GM21619 (cell line): ENCODE measurements around the gene HDHD2.

ENCODE experiments used
- ATAC-seq: cut with Tn5 transposase; IDR thresholded peaks from one replicate; pipeline ENCODE4 v1.9.1; 2021; ENCODE audit not compliant: unreplicated experiment

Gene HDHD2

GRCh38 chr18:47067648-47068047, 82.7 kb downstream of the HDHD2 start:
- no peak for ATAC-seq

- ATAC-seq, result no peak
Observed at GRCh38 chr18:47063096-47063495, 87.2 kb downstream of the HDHD2 start.

GRCh38 chr18:47062471-47062870, 87.8 kb downstream of the HDHD2 start:
- ATAC-seq, result no peak
